ENCODE data around the gene TM6SF1. TPM values are rescaled to one million over a fixed set of nuclear protein-coding genes. Genes with fewer than 3 reads are reported as not detected.
"Not testable (repeated sequence)": the region's sequence is repeated elsewhere in the genome, so short reads cannot be mapped to it uniquely, and the experiment has no call there.

The TM6SF1 gene
- total and polyA plus RNA-seq, 9 donors = 0.76 to 5.9 (median 2.9) TPM

DNA sequence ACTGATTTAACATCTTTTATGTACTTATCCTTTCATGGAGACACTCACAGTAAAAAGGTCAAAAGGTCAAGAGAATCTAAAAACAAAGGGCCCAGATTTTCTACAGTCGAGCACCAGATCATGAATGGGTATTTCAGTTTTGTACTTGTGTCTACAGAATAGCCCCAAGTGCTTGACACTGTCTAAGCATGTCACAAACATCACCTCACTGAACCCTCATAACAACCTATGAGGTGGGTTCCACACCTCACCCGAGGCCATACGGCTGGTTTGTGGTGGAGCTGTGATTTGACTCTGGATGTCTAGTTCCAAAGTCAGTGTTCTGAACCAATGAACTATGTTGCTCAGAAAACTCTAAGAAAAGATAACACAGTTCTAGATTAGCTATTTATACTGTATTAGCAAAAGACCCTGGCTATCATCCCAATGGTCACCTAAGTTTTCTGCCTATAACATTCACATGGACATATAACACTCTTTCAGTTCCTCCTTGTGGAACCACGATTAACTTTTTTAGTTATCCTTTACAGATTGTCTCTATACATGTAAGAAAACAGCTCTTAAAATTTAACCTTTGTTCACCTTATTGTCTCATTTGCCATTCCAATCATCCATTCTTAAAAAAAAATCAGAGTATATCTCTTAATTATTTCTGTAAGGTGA is 25.5 kb downstream of the TM6SF1 start:
- no peaks in the 10 kb centered on the region for H3K36me3 ChIP-seq
- no peaks in the 10 kb centered on the region for H3K27me3 ChIP-seq
- 83 to 96% (median 87%) methylated on average over 4 of the region's 4 CpGs for WGBS, 3 donors
- H3K4me1 ChIP-seq (ENCODE audit: insufficient read depth) = no peaks in the 10 kb centered on the region
- intact Hi-C loops (cut with DNase I) = no loop called here
- H3K4me3 ChIP-seq = no peak overlapping the region
- H3K9me3 ChIP-seq = no peaks in the 10 kb centered on the region
- no peak for TF ChIP-seq EP300 (IDR thresholded peaks at IDR 0.05)
- TF ChIP-seq, protein P1, sequence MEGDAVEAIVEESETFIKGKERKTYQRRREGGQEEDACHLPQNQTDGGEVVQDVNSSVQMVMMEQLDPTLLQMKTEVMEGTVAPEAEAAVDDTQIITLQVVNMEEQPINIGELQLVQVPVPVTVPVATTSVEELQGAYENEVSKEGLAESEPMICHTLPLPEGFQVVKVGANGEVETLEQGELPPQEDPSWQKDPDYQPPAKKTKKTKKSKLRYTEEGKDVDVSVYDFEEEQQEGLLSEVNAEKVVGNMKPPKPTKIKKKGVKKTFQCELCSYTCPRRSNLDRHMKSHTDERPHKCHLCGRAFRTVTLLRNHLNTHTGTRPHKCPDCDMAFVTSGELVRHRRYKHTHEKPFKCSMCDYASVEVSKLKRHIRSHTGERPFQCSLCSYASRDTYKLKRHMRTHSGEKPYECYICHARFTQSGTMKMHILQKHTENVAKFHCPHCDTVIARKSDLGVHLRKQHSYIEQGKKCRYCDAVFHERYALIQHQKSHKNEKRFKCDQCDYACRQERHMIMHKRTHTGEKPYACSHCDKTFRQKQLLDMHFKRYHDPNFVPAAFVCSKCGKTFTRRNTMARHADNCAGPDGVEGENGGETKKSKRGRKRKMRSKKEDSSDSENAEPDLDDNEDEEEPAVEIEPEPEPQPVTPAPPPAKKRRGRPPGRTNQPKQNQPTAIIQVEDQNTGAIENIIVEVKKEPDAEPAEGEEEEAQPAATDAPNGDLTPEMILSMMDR (IDR thresholded peaks at IDR 0.05) = no peak
- TF ChIP-seq POLR2A (IDR thresholded peaks at IDR 0.05) = no peak
- no peak for DNase-seq
- no peak overlapping the region for H3K27ac ChIP-seq

GRCh38 chr15:83142151-83142550 is 34.7 kb downstream of the TM6SF1 start:
- DNase-seq, H3K4me3 ChIP-seq: not testable (repeated sequence)

GRCh38 chr15:83144771-83145170 is 37.3 kb downstream of the TM6SF1 start:
- WGBS, 3 donors = 89 to 94% (median 93%) methylated on average over 3 of the region's 3 CpGs

More at GRCh38 chr15:83142151-83142550, 34.7 kb downstream of the TM6SF1 start:
- intact Hi-C loops (cut with DNase I); H3K36me3 ChIP-seq; H3K27ac ChIP-seq; H3K4me1 ChIP-seq (ENCODE audit: insufficient read depth); H3K27me3 ChIP-seq; H3K9me3 ChIP-seq: not testable (repeated sequence)
- 94 to 98% (median 97%) methylated on average over 3 of the region's 3 CpGs for WGBS, 3 donors

GRCh38 chr15:83153288-83153687 is 45.8 kb downstream of the TM6SF1 start:
- Histone ChIP-seq H3K27me3 (no peaks in the 10 kb centered on the region), H3K9me3 (no peaks in the 10 kb centered on the region), H3K4me1 (ENCODE audit: insufficient read depth) (no peaks in the 10 kb centered on the region), H3K27ac (no peak overlapping the region), H3K36me3 (no peaks in the 10 kb centered on the region), H3K4me3 (no peak overlapping the region)
- intact Hi-C loops (cut with DNase I) = no loop called here
- TF ChIP-seq EP300 (IDR thresholded peaks at IDR 0.05) (no peak), POLR2A (IDR thresholded peaks at IDR 0.05) (no peak)
- TF ChIP-seq, protein P1 (IDR thresholded peaks at IDR 0.05) = no peak
- DNase-seq = no peak
- 94 to 96% (median 96%) methylated on average over 1 of the region's 1 CpG for WGBS, 3 donors

More at GRCh38 chr15:83144771-83145170, 37.3 kb downstream of the TM6SF1 start:
- no peaks in the 10 kb centered on the region for H3K9me3 ChIP-seq
- no peaks in the 10 kb centered on the region for H3K4me1 ChIP-seq (ENCODE audit: insufficient read depth)
- TF ChIP-seq, protein P1 (IDR thresholded peaks at IDR 0.05) = no peak
- TF ChIP-seq POLR2A (IDR thresholded peaks at IDR 0.05) (no peak), EP300 (IDR thresholded peaks at IDR 0.05) (no peak)
- H3K27me3 ChIP-seq = no peaks in the 10 kb centered on the region
- intact Hi-C loops (cut with DNase I) = no loop called here
- no peak overlapping the region for H3K27ac ChIP-seq
- H3K4me3 ChIP-seq = no peak overlapping the region
- H3K36me3 ChIP-seq = no peaks in the 10 kb centered on the region
- no peak for DNase-seq

- 38 to 67% (median 42%) methylated on average over 1 of the region's 1 CpG for WGBS, 3 donors
- no peaks in the 10 kb centered on the region for H3K27me3 ChIP-seq
- H3K4me1 ChIP-seq (ENCODE audit: insufficient read depth) = no peaks in the 10 kb centered on the region
- H3K27ac ChIP-seq = no peak overlapping the region
- no peaks in the 10 kb centered on the region for H3K9me3 ChIP-seq
- no peak for DNase-seq
- H3K4me3 ChIP-seq = no peak overlapping the region
- intact Hi-C loops (cut with DNase I) = no loop called here
- H3K36me3 ChIP-seq = no peaks in the 10 kb centered on the region
- TF ChIP-seq POLR2A (IDR thresholded peaks at IDR 0.05) (no peak), EP300 (IDR thresholded peaks at IDR 0.05) (no peak)
- TF ChIP-seq, protein P1 (IDR thresholded peaks at IDR 0.05) = no peak
Measured at GRCh38 chr15:83155942-83156341, 48.5 kb downstream of the TM6SF1 start.

Data from ovary (tissue), 9 donors.